ENCODE results near the gene GPR65. TPM values are rescaled to one million over a fixed set of nuclear protein-coding genes. Genes with fewer than 3 reads are reported as not detected.

Gene GPR65
- total RNA-seq, 1 donor from 2014 or later, result not detected

GRCh38 chr14:88043529-88044443 lies 38.9 kb downstream of the GPR65 start:
- Mint-ChIP-seq H3K36me3 (ENCODE audit: unreplicated experiment) (no peaks in the 10 kb centered on the region), H3K27ac (ENCODE audit: unreplicated experiment) (no peak overlapping the region), H3K27me3 (ENCODE audit: unreplicated experiment) (no peaks in the 10 kb centered on the region), H3K9me3 (ENCODE audit: unreplicated experiment) (no peaks in the 10 kb centered on the region), H3K4me1 (ENCODE audit: unreplicated experiment) (no peaks in the 10 kb centered on the region), H3K4me3 (ENCODE audit: unreplicated experiment) (no peak overlapping the region)
- no peak for TF ChIP-seq CTCF (IDR thresholded peaks at IDR 0.05)
- DNase-seq (ENCODE audit: extremely low spot score, unreplicated experiment), result no peak

GRCh38 chr14:88044444-88044758 lies 39.5 kb downstream of the GPR65 start:
- no peak overlapping the region for H3K4me3 Mint-ChIP-seq (ENCODE audit: unreplicated experiment)
- DNase-seq (ENCODE audit: extremely low spot score, unreplicated experiment), result no peak
- no peak overlapping the region for H3K27ac Mint-ChIP-seq (ENCODE audit: unreplicated experiment)
- no peaks in the 10 kb centered on the region for H3K27me3 Mint-ChIP-seq (ENCODE audit: unreplicated experiment)
- no peaks in the 10 kb centered on the region for H3K4me1 Mint-ChIP-seq (ENCODE audit: unreplicated experiment)
- H3K9me3 Mint-ChIP-seq (ENCODE audit: unreplicated experiment), result no peaks in the 10 kb centered on the region
- no peaks in the 10 kb centered on the region for H3K36me3 Mint-ChIP-seq (ENCODE audit: unreplicated experiment)
- no peak for TF ChIP-seq CTCF (IDR thresholded peaks at IDR 0.05)

- Mint-ChIP-seq H3K27ac (ENCODE audit: unreplicated experiment) (no peak overlapping the region), H3K4me1 (ENCODE audit: unreplicated experiment) (no peaks in the 10 kb centered on the region), H3K36me3 (ENCODE audit: unreplicated experiment) (no peaks in the 10 kb centered on the region), H3K9me3 (ENCODE audit: unreplicated experiment) (no peaks in the 10 kb centered on the region), H3K4me3 (ENCODE audit: unreplicated experiment) (no peak overlapping the region), H3K27me3 (ENCODE audit: unreplicated experiment) (no peaks in the 10 kb centered on the region)
- DNase-seq (ENCODE audit: extremely low spot score, unreplicated experiment), result no peak
- TF ChIP-seq CTCF (IDR thresholded peaks at IDR 0.05), result no peak
These were observed 40.0 kb downstream of the GPR65 start for GRCh38 chr14:88044776-88045446.

- Mint-ChIP-seq H3K9me3 (ENCODE audit: unreplicated experiment) (no peaks in the 10 kb centered on the region), H3K27me3 (ENCODE audit: unreplicated experiment) (no peaks in the 10 kb centered on the region), H3K4me1 (ENCODE audit: unreplicated experiment) (no peaks in the 10 kb centered on the region), H3K27ac (ENCODE audit: unreplicated experiment) (no peak overlapping the region), H3K4me3 (ENCODE audit: unreplicated experiment) (no peak overlapping the region), H3K36me3 (ENCODE audit: unreplicated experiment) (no peaks in the 10 kb centered on the region)
- DNase-seq (ENCODE audit: extremely low spot score, unreplicated experiment), result no peak
- TF ChIP-seq CTCF (IDR thresholded peaks at IDR 0.05), result no peak
These were observed 40.8 kb downstream of the GPR65 start for GRCh38 chr14:88045705-88046104.

GRCh38 chr14:88048351-88048750 lies 43.4 kb downstream of the GPR65 start:
- H3K9me3 Mint-ChIP-seq (ENCODE audit: unreplicated experiment), result peaks cover 1% of the 10 kb centered on the region
- H3K27me3 Mint-ChIP-seq (ENCODE audit: unreplicated experiment), result no peaks in the 10 kb centered on the region
- H3K36me3 Mint-ChIP-seq (ENCODE audit: unreplicated experiment), result no peaks in the 10 kb centered on the region
- no peaks in the 10 kb centered on the region for H3K4me1 Mint-ChIP-seq (ENCODE audit: unreplicated experiment)
- H3K27ac Mint-ChIP-seq (ENCODE audit: unreplicated experiment), result no peak overlapping the region
- no peak for TF ChIP-seq CTCF (IDR thresholded peaks at IDR 0.05)
- DNase-seq (ENCODE audit: extremely low spot score, unreplicated experiment), result no peak
- H3K4me3 Mint-ChIP-seq (ENCODE audit: unreplicated experiment), result no peak overlapping the region

All from osteocyte (in vitro differentiated cells).